NK-92 (cell line): ENCODE results near the gene WWOX.

Source experiments
- DNase-seq: peaks from one replicate; lab custom pipeline; 2025; ENCODE audit not compliant: unreplicated experiment; lab: John Stamatoyannopoulos, UW

Gene WWOX

GRCh38 chr16:79069633-79070032, 970.2 kb downstream of the WWOX start:
- no peak for DNase-seq

GRCh38 chr16:79071424-79071823, 972.0 kb downstream of the WWOX start:
- DNase-seq = no peak

GRCh38 chr16:79072517-79072916, 973.1 kb downstream of the WWOX start:
- DNase-seq = no peak

- DNase-seq = no peak
These were observed 974.1 kb downstream of the WWOX start for GRCh38 chr16:79073566-79073965.

- no peak for DNase-seq
These were observed 975.1 kb downstream of the WWOX start for GRCh38 chr16:79074541-79074940.

- no peak for DNase-seq
These were observed 975.5 kb downstream of the WWOX start for GRCh38 chr16:79074951-79075350.

GRCh38 chr16:79076047-79076767, 976.8 kb downstream of the WWOX start:
- DNase-seq = no peak

GRCh38 chr16:79077346-79077745, 977.9 kb downstream of the WWOX start:
- DNase-seq = no peak

- DNase-seq = no peak
These were observed 980.4 kb downstream of the WWOX start for GRCh38 chr16:79079656-79080420.

GRCh38 chr16:79081297-79082066, 982.0 kb downstream of the WWOX start:
- DNase-seq = no peak

- no peak for DNase-seq
These were observed 983.5 kb downstream of the WWOX start for GRCh38 chr16:79082970-79083369.

- DNase-seq = no peak
These were observed 984.2 kb downstream of the WWOX start for GRCh38 chr16:79083508-79084299.

- DNase-seq = no peak
These were observed 989.5 kb downstream of the WWOX start for GRCh38 chr16:79088971-79089370.

GRCh38 chr16:79089735-79090284, 990.4 kb downstream of the WWOX start:
- DNase-seq = no peak

GRCh38 chr16:79090966-79091365, 991.5 kb downstream of the WWOX start:
- DNase-seq = no peak

- DNase-seq = no peak
These were observed 993.4 kb downstream of the WWOX start for GRCh38 chr16:79092846-79093245.

GRCh38 chr16:79093554-79093967, 994.1 kb downstream of the WWOX start:
- DNase-seq = no peak

- DNase-seq = no peak
These were observed 996.8 kb downstream of the WWOX start for GRCh38 chr16:79096246-79096645.

GRCh38 chr16:79097166-79097565, 997.7 kb downstream of the WWOX start:
- DNase-seq = no peak

GRCh38 chr16:79097771-79098170, 998.3 kb downstream of the WWOX start:
- DNase-seq = no peak

- no peak for DNase-seq
These were observed 999.5 kb downstream of the WWOX start for GRCh38 chr16:79098907-79099306.
